GM19328 (cell line): ENCODE results near the gene HELZ2.

Experiments used
- ATAC-seq: cut with Tn5 transposase; IDR thresholded peaks from one replicate; pipeline ENCODE4 v1.9.1; 2021; ENCODE audit warnings: mild to moderate bottlenecking, moderate library complexity; ENCODE audit not compliant: unreplicated experiment

Gene HELZ2

DNA sequence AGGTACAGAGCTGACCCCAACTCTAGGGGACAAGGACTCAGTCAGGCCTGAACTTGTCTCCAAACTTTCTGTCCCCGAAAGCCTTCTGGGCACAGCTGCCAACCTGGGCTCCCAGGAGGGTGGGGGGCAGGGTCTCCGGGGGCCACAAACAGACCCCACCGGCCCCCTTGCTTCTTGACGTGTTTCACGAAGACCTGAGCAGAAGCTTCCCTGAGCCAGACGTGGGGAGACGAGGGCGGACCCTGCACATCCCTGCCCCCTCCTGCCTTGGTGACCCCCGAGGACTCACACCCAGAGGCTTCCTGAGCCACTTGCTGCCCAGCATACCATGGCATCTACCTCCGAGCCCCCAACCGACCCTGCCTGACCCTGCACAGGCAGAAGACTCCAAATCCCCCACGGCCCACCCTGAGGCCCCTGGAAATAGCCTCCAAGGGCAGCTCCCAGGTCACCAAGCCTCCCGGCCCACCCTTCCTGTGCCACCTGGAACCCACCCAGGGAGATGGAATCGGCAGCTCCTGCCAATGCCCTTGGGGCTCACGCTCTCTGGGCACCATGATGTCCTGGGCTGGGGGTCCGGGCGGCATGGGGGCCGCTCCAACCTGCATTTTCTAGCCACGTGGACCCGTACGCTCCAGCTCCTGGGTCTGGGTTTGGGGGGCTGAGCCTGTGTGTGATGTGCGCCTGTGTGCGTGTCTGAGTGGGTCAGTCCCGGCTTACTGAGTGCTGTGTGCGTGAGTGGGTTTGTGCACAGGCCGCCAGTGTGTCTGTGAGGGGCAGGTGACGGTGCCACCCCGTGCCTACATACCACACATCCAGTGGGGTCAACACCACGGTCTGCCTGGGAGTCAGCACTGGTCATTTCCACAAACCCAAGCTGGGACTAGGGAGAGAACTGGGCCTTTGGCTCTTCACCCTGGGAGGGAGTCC is 34.3 kb downstream of the HELZ2 start:
- no peak for ATAC-seq

DNA sequence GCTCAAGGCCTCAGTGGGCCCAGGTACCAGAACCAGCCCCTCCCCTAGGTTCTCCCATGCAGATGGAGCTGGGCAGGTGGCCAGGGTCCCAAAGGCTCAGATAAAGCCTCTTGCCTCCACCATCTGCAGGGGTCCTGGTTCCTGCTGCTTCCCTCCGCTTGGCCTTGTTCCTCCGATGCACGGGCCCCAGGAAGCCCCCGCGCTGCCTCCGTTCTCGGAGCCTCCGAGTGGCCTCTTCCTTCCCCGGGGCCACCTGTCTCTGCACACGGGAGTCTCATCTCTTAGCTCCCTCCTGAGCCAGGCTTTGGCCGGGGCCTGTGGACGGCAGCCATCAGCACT is 35.0 kb downstream of the HELZ2 start:
- ATAC-seq = no peak

DNA sequence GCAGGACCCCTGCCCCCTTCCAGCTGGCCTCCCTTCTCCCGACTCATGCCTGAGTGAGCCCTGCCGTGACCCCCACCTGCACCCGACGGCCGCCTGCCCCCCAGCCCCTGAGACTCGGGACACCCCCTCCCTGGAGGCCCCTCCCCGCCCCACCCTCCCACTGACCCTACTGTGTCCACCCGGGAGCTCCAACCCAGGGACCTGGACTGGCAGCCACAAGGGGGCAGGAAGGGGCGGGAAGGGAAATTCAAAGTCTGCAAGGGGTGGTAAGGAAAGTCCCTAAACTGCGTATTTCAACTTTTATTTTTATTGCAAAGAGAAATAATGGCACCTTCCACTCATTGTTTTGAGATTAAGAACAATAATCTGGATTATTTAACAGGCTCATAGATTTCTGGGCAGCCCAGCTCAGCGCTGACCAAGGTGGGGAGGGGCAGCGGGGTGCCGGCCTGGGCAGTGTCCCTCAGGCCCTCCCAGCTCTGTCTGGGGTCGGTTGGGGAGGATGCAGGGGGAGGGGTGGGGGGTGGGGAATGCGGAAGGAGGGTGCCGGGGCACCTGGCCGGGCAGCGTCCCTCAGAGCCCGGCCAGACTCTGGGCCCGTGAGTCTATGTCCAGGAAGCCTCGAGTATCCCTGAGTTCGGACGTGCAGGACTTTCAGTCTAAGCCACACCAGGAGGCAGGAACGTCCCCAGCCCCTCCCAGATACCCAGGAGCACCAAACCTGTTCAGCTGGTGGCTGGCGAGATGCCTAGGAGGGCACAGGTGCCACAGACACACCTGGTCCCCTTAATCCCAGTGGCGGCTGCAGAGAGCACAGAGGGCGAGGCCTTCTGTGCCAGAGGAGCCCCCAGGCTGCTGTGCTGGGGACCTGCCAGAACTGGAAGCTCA is 35.6 kb downstream of the HELZ2 start:
- ATAC-seq = no peak

DNA sequence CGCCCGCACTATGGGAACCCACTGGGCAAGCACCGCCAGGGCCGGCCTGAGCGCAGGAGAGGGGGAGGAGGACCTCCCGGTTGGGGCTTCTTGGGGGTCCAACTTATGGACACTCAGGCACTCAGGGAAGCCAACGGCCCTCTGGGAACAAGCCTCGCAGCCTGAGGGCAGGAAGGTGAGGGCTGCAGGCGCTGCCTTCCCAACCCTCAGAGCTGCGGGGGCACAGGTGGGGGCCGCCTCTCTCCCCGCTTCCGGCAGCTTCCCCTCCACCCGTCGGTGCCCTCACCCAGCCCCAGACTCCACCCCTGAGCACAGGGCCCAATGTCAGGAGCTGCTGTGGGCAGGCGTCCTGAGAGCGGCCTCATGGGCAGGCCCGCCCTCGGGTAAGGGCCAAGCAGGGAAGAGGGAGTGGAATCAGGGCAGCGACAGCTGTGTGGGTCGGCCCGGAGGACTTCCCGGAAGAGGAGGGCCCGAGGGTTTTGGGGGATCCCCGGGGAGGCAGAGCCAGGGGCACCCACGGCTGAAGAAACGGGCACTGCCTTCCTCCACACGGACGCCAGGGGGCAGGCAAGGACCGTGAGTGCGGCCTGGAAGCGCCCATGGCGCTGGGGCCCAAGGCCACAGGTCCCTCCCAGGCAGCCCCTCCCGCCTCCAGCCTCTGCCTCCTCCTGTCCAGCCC is 36.4 kb downstream of the HELZ2 start:
- peak; percentile 73 for ATAC-seq

DNA sequence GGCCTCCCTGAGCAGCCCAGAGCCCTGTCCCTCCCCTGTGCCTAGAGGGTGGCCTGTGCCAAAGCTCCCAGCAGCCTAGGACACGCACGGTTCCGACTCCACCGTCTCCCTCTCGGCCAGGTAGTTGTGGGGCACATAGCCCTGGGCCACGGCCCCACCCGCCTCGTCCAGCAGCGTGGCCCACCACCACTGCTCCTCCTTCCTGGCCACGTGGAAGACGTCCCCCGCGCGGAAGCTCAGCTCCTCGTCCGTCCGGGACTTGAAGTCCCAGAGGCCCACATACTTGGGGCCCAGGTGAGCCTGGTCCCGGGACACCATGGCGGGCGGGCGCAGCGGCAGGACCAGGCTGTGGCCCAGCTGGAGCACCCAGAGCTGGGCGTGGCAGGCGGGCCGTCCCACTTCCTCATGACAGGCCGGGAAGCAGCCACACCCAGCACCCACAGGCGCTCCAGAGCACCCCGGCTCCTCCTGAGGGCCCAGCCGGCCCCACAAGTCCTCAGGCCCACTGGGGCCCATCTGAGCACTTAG is 37.0 kb downstream of the HELZ2 start, which contains the start of gene PTK6:
PTK6 (minus strand) TSS at position 380 of the 528 bp plus-strand sequence; CDS start at position 318, 62 bp downstream.
- ATAC-seq = peak; percentile 15

DNA sequence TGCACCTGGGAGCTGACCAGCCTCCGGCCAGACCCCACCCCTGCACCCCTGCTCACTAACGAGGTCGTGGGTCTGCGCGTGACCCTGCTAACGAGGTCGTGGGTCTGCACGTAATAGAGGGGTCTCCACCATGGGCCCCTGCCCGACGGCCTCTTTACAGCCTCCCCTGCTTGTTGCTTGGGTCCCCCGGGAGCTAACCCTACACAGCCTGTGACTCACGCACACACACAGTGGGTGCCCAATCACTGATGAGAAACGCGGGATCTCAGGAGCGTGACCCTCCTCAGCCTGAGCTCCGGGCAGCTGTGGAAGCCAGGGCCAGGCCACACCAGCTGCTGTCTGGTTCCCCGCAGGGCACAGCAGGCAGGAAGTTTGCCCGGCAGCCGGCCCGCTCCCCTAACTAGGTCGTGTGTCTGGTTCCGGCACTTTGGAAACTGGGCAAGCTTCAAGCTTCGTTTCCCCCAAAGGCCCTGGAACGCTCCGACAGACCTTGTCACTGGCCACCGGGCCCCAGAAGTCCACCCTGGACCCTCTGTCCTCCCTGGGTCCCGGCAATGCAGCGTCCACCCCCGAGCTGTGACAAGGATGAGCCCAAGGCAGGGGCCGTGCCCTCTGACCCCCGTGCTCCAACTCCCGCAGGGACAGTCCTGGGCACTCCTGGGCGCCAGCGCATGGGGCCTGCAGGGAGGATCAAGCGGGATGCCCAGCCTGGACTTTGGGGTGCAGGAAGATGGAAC is 37.6 kb downstream of the HELZ2 start:
- no peak for ATAC-seq

DNA sequence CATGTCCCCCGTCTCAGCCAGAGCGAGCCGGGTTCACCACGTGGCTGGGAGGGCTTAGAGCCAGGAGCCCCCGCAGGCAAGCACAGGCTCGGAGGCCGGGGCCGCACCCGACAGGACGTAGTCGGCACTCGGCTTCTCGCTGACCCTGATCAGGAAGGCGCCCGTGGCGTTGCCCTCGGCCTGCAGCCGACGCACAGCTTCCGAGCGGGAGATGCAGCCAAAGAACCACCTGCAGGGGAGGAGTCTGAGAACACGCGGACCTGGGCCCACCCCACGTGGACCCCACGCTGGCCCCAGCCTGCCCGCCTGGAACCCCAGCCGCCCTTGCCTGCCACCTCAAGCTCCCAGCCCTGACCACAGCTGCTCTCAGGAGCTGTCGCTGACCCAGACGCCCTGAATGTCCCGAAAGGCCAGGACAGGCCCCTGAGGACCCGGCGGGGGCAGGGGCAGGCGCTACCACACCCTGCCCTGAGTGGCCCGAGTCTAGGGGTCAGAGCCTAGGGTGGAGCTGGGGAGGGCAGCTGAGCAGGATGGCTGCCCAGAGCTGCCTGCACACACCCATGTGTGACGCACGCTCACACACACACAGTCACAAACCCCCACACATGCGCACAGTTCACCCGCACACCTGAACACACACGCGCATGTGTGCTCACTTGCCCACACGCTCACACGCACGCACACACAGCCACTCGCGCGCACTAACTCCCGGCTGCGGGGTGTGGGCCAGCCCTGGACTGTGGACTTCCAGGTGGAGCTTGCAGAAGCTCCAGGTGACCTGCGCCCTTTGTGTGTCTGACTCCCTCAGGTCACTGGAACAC is 39.0 kb downstream of the HELZ2 start:
- ATAC-seq = no peak

DNA sequence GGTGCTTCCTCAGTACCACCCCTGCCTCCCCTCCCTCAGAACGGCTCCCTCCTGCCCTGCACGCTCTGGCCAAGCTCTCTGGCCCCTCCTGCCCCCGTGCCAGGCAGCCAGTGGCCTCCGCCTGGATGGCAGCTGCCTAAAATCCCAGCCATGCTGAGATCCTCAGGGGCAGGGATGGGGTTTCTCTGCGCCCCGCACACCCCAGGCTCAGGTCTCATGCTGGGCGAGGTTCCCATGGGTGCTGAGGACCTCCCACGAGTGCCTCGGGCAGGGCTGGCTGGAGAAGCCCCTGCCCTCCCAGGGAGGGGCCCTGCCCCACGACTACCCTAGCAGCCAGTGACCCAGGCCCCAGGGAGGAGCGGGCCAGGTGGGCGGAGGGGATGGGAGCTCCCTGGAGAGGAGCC is 39.6 kb downstream of the HELZ2 start:
- ATAC-seq = no peak

DNA sequence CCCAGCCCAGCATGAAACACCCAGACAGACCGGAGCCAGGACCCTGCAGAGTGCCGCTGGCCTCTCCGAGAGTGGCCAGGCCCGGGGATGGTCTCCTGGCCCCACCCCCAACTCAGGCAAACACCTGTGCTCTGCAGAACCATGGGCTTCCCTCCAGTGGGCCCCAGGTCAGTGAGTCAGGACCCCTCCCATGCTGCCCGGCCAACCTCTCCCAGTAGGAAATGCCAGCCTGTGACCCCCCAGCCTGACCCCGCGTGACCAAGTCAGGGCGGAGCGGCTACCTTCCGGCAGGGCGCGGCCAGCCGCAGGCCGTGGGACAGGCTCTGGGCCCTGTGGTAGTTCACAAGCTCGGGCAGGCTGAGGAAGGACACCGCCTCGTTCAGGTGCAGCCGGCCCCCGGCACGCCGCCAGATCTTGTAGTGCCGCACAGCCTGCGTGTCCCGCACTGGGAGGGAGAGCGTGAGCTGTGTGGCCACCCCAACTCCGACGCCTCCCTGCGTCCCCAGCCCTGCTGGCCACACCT is 40.1 kb downstream of the HELZ2 start:
- ATAC-seq = no peak

DNA sequence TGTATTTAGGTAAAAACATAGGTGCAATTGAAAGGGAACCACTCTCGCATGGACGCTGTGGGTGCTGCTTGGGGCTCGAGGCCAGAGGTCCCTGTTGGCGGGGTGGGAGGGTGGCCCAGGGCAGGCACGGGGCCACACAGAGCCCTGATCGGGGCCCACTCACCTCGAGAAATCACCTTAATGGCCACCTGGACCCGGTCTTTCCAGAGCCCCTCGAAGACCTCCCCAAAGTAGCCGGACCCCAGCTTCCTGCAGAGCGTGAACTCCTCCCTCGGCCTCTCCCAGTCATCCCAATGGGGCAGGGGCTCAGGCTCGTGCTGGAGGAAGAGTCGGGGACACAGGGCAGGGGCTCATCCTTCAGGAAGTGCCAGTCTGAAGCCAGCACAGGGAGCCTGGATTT is 40.7 kb downstream of the HELZ2 start:
- ATAC-seq = no peak

DNA sequence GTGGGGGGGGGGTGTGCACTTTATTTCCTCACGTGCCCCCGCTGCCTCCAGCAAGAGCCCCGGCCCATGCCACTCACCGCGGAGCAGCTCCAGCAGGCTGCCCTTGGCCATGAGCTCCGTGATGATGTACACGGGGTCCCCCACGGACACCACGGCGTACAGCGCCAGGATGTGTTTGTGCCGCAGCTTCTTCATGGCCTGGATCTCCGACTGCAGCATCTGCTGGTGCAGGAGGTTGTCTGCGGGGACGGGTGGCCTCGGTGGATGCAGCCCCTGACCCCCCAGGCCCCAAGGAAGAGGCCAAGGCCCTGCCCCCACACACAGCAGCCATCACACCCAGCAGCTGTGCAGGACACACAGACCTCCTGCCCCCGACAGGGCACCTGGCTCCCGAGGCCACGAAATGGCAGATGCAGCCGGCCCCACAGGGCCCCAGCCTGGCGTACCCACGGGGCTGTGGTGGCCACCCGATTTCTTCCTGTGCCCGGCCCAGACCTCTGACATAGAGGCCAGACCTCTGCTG is 41.5 kb downstream of the HELZ2 start:
- ATAC-seq = no peak

DNA sequence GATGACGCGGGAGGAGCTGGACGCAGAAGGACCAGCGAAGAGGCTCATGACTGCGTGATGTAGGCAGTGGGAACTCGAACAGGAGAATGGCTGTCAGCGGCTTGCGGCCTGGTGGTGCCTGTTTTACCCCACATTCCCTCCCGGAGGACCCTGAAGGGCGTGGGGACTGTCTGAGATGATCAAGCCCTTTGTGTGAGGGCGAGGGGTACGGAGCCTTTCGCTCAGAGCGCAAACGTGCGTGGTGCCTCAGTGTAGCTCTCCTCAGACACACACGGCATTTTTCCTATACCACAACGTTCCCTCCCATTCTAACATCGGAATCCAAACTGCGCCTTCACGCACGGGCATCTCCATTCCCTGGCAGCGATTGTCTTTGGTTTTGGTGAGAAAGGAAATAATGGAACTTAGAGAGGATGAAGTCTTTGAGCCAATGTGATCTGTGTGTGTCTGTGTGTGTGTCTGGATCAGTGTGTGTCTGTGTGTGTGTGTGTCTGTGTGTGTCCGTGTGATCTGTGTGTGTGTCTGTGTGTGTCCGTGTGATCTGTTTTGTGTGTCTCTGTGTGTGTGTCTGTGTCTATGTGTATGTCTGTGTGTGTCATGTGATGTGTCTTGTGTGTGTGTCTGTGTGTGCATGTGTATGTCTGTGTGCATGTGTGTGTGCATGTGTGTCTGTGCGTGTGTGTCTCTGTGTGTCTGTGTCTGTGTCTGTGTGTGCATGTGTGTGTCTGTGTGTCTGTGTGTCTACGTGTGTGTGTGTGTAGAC is 42.2 kb downstream of the HELZ2 start:
- no peak for ATAC-seq

DNA sequence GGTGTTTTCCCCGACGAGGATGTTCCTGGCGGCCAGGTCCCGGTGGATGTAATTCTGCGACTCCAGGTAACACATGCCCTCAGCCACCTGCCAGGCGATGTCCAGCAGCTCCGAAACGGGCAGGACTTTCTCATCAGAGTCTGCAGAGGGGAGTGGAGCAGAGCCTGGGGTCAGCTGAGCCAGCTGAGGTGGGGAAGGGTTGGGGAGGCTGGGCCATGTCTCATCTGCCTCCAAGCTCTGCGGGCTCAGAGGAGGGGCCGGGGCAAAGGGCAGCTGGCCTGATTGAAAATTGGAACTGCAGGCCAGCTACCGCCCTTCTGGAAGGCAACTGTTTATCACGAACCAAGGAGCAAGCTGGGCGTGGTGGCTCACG is 43.3 kb downstream of the HELZ2 start:
- no peak for ATAC-seq

DNA sequence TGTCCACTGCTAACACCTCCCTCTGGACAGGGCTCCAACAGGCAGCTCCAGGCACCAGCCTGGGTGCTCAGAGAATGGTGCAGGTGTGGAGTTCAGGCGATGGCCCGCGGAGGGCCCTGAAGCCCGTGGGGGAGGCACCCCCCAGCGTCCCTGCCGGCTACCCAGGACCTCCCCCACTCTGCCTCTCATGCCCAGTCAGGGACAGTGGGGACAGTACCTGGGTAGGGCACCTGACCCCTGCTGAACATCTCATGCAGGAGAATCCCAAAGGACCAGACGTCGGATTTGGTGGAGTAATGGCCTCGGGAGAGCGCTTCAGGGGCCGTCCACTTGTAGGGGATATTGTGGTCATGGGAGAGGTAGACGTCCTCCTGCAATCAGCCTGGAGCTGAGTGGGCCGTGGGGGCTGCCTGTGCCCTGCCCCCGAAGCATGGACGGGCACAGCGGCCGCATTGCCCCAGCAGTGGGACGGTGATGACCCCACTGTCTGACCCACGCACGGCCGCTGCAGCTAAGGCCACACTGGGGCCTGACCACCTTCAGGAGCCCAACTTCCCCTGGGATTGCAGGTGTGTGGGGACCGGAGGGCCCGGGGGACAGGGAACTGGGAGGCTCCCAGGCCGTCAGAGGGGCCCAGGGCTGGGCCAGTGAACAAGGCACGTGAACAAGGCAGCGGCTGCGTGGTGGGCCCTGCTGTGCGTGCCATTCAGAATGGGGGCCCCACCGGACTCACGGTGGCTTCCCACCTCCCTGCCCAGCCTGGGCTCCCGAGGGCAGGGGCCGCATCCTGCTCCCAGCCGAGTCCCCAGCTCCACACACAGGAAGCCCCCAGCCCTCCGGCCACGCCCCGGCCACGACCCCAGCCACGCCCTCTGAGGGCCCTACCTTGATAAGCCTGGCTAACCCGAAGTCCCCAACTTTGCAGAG is 43.9 kb downstream of the HELZ2 start:
- no peak for ATAC-seq

DNA sequence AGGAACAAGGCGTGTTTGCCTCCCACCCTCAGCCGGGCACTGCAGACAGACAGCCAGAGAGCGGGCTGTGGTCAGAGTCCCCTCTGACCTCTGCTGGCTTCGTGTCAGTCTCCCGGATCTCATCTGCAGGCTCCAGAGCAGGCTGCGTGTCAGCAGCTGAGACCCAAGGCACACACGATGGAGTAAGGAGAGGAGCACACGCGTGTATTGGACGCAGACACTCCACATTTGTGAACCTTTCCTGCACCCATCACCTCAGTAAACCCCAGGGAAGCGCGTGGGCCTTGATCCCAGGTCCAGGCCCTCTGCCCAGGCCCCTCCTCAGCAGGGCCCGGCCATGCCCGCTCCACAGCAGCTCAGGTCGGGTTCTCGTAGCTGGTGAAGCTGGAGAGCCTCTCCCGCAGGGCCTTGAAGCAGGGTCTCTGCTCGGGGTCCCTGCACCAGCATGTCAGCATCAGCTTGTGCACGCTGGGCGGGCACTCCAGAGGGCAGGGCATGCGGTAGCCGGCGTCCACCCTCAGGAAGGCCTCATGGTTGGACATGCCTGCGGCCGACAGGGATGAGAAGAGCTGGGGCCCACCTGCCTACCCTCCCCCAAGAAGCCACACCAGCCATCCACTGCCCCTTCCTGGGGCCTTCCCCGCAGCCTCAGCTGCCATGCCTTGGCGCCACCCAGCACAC is 44.7 kb downstream of the HELZ2 start:
- ATAC-seq = no peak

DNA sequence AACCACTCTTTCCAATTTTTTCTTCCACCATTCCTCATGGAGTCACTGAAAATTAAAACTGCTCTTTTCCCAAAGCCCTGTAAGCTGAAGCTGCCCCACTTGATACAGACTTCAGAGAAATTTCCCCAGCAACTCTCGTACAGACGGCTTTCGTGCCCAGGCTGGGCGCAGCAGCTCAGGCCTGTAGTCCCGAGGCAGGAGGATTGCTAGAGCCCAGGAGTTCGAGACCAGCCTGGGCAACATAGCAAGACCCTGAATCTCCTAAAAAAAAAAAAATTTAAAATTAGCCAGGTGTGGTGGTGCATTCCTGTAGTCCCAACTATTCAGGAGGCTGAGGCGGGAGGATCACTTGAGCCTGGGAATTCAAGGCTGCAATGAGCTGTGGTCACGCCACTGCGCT is 46.9 kb downstream of the HELZ2 start:
- no peak for ATAC-seq

DNA sequence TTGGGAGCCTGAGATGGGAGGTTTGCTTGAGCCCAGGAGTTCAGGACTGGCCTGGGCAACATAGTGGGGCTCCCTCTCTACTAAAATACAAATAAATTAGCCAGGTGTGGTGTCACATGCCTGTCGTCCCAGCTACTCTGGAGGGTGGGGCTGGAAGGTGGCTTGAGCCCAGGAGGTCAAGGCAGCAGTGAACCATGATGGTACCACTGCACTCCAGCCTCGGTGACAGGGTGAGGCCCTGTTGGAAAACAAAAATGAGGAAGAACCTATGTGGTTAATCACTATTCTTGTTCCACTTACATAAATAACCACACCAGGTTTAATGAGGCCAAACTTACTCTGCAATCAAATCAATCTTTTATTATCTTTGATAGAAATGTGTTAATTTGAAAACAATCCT is 48.1 kb downstream of the HELZ2 start:
- no peak for ATAC-seq
